HG02678 (cell line): Measurements from ENCODE around the gene SNCAIP.
"Not testable (repeated sequence)": the region's sequence is repeated elsewhere in the genome, so short reads cannot be mapped to it uniquely, and the experiment has no call there.

Source experiments
- ATAC-seq: cut with Tn5 transposase; IDR thresholded peaks from one replicate; pipeline ENCODE4 v1.9.1; 2021; ENCODE audit warnings: mild to moderate bottlenecking, moderate library complexity; ENCODE audit not compliant: unreplicated experiment

SNCAIP gene

DNA sequence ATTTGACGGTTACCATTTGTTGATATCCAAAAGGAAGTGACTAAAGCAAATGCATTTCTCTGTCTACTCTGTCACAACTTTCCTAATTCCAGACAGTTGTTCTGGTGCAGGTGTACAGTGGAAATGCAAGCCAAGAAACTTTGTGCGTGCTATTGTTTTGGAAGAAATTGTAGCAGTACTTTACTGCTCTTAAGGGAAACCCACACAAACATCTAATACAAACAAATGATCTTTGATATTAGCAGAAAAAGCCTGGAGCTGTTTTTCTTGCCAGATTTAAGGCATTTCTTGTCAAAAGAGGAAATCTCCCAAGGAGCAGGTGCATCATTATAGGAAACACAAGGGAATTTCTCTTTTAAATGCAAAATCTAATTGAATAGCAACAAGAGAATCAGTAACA is 2.0 kb downstream of the SNCAIP start:
- ATAC-seq, result no peak

DNA sequence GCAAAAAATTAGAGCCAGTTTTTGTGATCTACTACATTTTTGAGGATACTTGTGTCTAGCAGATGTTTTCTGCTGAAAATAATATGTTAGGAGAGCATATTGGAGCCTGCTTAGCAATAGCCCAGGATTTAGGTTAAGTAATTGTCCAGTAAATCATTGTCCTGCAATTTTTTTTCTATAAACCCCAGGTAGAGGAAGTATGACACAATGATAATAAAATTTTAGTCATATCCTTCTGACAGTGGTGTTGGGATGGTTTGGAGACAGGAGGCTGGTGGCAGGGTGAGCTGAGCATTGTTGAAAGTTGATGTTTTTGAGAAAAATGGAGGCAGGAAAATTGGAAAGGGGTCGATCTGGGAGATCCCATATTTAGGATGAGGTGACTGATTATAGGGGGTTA is 3.5 kb downstream of the SNCAIP start:
- ATAC-seq, result no peak

DNA sequence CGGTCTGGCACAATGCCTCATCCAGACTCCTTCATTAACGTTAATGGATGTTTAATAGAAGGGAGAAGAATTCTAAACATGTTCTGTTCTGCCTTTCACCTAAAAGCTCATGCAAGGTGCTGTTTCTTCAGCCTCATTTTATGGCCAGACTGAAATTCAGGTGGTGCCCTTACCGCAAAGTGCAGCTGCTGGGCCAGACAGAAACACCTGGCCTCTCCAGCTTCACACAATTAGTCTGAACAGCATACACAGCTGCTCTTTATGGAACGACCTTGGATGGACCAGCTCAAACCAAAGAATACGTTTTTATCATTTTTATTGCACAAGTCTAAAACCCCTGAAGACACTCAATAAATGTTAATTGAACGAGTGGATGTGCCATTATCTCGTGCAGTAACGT is 4.6 kb downstream of the SNCAIP start:
- no peak for ATAC-seq

DNA sequence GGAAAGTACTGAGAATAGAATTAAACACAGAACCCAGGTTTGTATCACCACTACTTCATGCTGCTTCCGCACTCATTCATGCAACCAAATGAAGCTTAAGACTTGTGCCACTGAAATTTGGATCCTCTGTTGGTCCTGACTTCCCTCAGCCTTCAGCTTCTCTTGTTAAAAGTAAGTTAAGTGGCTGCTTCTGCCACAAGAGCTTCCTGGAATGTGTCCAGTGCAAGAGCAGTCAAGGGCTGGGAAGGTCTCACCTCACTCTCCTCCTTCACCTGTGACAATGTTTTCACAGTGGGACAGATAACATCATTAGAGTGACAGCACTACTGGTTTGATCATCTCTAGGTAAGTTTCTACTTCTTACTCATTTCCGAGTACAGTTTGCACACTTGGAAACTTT is 7.9 kb downstream of the SNCAIP start:
- ATAC-seq, result no peak

DNA sequence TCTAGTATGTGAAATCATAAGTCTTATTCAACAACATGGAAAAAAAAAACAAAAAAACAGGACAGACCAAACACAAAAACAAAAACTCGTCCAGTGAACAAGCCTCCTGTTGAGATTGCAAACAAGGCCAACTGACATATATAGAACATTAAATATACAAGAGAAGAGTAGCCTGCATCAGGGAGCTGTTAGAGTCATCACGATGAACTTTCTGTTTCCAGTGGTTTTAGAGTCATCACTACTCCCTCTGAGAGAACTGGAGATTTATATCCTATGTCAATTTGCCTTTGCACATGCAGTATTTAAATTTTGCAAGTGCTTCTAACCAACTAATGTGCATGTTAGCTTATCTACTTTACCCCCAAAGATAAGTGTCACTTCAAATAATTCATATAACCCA is 9.9 kb downstream of the SNCAIP start:
- ATAC-seq, result no peak

DNA sequence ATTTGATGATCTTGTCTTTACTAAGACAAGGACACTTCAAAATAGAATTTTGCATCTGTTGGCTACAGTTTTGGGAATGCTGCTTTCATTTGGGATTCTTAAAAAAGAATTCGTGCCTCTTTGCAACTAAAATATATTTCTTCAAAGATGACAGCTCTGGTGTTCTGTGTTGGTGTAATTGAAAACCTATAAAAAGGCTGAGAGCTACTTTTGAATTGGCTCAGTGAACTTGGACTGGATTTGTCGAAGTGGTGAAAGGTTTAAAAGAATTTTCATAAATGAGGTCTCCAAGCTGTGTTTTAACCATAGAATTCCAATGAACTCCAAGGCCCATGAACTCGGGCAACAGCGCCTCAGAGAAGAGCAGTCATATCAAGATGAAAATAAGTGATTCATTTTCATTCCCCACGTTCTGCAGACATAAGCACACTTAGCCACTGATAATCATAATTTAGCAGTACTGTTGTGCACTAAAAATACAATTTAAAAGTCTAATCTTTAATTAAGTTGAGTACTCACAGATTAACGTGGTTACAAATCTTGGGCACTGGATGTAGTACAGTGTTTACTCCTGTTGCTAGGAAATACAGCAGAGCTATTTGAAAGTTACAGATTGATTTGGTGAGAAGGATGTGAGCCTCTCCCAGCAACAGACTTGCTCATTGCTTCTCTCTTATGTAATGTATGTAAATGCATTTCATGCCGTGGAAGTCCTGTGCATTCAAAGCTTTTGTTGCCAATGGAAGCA is 10.9 kb downstream of the SNCAIP start:
- no peak for ATAC-seq

DNA sequence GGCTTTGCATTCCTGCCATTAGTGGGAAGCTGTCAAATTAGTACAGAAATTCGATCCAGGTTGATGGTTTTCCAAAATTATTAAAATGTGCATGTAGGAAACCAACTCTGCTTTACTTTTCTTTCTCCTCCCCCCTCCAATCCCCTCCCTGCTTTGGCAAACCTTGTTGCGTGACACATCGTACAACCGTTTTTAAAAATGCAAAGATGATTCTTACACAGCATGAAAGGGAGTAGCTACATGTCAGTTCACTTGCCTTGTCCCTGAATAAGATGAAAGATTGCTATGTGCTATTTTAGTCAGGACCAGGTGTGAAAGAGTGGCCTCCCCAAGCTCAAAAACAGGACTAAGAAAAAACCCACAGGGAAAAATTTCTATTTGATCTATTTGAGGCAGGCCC is 11.7 kb downstream of the SNCAIP start:
- ATAC-seq, result no peak

DNA sequence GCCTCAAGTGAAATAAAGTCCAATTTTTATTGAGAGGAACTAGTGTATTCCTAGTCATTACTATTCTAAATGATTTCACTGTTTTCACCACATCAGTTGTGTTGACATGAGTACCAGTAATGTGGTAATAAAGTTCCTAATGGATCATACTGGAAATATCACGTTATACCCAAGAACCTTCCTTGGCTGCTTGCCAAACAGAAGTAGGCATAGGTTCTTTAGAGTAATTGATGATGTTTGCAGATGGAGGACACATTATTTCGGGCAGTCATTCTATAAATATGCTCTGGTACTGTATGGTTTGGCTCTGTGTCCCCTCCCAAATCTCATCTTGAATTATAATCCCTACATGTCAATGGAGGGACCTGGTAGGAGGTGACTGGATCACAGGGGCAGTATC is 15.1 kb downstream of the SNCAIP start:
- ATAC-seq, result no peak

DNA sequence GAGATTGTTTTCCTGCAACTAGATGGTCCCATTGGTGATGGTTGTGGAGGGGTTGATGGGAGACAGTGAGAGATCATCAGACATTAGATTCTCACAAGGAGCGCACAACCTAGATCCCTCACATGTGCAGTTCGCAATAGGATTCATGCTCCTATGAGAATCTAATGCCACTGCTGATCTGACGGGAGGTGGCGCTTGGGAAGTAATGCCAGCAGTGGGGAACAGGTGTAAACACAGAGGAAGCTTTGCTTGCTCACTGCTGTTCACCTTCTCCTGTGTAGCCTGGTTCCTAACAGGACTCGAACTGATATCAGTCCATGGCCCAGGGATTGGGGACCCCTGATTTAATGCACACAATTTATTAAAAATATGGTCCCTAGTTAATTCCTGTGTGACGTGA is 18.8 kb downstream of the SNCAIP start:
- no peak for ATAC-seq

DNA sequence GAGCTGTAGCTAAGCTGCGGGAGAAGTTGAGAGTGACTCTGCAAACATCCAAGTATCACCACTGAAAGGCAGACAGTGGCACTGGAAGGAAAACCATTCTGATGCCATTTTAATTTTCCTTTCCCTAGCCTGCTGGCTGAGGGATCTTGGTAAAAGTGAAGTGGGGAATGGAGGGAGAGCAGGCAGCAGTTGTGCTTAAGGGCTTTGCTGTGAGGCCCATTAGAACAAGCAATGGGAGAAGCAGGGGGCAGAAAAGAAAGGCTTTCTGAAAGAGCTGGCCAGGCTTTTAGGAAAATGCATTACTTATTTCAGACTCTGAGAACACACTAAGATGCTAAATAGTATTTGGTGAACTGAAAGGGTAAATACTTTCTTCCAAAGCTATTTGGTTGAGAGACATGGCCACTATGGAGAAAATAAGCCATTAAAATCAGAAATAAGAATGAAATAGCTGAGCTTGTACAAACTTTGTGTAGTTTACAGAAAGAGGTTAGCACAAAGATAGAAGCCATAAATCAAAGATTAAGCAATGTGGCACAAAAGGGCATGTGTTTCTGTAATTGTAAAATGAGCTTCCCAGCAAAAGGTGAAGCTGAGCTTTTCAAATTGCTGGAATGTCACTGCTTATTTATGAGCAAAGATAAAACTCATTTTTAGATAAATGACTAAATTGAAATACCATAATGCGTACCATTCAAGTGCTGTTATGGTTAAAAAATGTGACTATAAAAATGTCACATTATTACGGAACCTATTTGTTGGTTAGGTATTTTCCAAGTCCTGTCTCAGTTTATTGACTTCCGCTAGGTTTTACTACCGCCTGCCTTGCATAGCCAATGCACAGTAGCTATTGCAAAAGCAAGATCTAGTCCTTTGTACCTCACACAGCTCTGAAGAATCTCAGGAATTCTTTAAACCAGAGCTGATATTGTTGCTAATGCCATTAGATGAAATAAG is 20.8 kb downstream of the SNCAIP start:
- ATAC-seq, result no peak

DNA sequence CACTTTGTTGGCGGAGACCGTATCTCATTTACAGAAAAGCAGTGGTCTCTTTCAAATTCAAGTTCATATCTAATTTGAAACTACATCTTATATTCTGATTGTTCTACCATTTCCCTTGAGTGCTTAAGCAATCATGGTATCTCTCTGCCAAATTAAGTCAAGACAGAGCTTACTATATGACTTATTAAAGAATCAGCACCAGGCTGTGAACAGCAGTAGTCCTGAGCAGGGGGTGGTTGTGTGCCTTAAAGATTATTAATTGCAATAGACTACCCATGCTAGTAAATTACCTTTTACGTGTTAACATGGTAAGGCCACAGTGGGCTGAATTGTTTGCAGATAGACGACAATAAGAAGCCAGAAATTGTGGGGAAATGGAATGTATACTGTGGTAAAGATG is 21.5 kb downstream of the SNCAIP start:
- ATAC-seq, result no peak

DNA sequence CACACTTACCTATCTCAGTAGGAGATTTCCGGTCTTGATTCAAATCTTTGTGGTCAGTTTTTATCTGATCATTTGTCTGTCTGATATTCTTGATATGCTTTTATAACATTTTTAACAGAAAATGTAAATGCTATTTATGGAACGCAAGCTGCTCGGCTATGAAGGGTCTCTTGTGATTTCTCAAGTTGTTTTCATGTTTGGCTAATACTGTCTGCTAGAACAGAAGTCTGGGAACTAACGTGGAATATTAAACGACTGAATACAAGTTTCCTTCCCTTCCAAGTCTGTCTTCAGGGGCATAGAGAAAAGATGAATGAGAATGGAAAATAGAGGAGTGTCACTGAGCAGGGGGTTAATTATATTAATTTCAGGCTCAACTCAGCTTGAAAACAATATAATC is 27.6 kb downstream of the SNCAIP start:
- ATAC-seq, result no peak

DNA sequence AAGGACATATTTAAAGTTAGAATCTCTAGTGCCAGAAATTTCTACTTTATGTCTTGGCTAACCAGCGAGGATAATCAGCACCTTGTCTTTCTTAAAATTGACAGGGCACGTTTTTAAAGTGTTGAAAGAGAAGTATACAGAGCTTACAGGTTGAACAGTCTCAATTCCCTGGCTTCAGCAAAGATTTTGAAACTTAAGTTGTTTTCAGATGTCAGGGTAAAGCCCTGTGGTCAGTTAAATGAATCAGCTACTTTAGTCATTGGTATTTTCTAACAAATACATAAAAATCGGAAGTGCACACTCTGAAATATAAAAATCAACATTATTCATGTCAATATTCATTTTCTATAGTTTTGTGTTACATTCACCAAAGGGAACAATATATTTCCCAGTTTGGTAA is 29.1 kb downstream of the SNCAIP start:
- no peak for ATAC-seq

DNA sequence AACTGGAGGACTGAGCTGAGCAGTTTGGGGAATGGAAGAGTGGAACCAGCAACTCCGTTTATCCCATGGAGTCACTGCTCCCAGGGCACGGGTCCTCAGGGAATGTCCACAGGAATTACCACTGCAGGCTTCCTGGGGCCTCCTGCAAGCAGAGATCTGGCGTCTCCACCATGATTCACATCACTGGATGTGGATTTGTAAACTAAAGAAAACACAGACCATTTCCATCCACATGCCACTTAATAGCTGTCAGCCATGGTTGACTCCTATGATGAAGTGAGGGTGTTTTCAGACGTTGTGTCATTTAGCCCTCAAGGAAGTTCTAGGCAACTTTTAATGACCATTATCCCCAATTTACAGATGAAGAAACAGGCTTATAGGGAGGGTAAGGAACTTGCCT is 30.2 kb downstream of the SNCAIP start:
- no peak for ATAC-seq

DNA sequence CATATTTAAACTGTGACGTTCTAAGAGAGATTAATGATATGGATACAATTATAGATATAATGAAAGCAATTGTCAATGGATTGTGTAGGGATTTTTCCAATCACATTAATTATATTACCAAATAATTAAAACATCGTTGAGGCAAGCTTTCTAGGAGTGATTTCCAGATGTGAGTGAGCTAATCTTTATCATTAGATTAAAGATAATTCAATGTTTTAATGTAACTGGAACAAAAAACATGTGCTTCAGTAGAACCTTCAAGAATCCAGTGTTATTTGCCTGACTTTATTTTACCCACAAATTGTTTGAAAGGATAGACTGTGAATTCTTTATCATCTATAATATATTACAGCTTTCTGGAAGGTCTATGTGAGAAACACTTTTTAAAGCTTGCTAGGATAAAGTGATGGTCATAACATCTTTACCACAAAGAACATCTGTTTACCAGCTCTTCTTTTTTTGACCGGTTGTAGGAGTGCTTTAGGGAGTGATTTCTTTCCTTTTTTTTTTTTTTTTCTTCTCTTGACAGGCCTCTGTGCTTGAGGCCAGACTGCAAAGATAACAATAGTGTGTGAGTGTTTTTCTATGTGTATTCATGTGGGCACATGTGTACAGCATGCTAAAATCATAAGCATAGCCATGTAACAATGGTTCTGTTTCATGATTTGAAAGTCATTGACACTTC is 35.0 kb downstream of the SNCAIP start:
- ATAC-seq, result no peak

DNA sequence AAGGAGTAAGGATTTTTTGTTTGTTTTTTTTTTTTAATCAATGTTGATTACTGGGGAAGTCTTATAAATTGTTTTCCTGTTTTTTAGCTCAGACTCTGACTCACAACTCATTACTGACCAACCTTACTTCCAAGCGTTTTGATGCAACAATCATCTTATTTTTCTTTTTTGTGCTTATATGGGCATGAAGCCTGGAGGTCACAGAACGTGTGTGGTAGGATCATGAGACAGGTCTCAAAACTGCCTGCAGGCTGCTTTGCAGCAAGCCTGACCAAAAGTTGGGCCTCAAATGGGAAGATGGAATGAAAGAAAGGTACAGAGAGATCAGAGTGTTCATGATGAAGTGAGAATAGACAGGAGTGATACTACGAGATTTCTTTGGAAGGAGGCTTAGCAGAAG is 38.5 kb downstream of the SNCAIP start:
- no peak for ATAC-seq

DNA sequence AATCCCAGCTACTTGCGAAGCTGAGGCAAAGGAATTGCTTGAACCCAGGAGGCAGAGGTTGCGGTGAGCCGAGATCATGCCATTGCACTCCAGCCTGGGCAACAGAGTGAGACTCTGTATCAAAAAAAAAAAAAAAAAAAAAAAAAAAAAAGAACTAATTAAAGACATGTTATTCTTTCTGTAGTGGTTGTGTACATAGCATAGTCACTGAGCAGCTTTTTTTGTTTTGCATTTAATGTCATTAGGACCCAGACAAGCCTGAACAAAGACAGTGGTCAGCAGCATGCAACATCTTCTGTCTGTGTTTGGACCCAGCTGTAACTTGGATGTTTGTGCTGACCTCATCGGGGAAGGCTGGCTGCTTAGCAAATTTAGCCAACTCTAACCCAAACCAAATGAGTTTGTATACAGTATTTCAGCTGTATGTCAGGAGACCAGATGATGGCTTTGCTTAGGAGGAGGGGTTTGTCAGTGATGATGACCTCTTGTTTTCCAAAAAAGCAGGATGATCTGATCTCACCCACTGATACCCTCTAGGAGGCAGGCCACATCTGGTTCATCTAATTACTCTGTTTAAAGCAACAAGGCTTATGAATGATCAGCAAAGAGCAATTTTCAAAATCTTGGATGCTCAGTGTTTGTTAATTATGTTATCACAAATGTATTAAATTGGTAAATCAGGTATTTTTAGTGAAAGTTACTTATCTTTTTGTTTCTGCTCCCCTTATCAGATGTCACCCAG is 39.5 kb downstream of the SNCAIP start:
- ATAC-seq, result no peak

DNA sequence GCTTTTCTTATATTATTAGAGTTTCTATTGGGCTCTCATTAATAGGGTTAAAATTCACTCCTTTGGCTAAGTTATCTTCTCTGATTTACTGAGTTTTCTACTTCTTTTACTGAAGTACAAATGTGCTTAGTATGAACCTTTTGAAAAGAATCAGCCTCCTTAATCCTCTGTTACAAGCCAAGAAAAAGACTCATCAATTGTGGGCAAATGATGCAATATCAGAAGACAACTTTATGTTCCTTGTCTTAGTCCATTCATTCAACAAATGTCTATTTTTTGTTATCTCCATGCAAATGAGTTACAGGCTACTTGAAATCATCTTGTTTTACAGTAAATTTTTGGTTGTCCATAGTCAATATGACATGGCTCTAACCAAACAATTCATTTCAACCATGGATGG is 40.3 kb downstream of the SNCAIP start:
- ATAC-seq, result no peak

DNA sequence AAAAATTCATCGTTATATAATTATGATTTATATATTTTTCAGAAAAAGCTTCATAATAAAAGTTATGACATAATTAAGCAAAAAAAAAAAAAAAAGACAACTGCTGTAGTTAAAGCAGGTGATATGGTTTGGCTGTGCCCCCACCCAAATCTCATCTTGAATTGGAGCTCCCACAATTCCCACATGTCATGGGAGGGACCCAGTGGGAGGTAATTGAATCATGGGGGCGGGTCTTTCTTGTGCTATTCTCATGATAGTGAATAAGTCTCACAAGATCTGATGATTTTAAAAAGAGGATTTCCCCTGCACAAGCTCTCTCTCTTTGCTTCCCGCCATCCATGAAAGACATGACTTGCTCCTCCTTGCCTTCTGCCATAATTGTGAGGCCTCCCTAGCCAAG is 41.3 kb downstream of the SNCAIP start:
- not testable (repeated sequence) for ATAC-seq

DNA sequence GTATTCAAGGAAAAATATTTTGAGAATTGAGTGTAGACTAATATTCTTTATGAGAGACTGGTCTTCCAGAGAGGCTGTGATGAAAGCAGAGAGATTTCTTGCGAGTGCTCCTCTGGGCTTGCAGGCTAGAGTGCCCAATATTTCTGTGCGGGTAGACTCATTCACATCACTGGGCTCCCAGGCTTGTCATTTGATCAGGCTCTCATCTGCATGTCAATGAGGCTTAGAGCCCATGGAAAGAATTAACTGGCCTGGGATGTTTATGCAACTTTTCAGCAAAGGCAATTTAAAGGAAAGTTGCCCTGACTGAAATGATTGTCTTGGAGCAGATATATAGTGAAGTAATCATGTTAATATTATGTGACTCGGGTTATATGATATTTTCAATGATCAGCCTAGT is 42.3 kb downstream of the SNCAIP start:
- ATAC-seq, result no peak

DNA sequence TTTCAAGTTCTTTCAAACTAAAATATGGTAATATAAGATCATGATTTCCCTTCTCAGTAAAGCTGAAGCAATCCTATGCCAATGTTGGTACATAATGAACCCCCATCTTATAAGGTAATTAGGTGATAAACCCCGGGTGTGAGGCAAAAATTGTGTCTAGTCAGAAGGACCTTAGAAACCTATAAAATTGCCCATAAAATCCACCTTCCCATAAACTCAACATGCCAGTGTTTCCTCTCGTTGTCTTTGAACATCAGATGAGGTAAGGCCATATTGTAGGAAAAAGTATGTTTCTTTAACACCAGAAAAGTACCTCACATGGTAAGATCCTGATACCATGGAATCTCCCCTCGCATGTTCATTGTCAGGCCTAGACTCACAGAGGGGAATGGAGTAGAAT is 43.3 kb downstream of the SNCAIP start:
- ATAC-seq, result no peak
